ENCODE data around the gene SCFD2.
"Not testable (repeated sequence)": the region's sequence is repeated elsewhere in the genome, so short reads cannot be mapped to it uniquely, and the experiment has no call there.

Gene SCFD2

DNA sequence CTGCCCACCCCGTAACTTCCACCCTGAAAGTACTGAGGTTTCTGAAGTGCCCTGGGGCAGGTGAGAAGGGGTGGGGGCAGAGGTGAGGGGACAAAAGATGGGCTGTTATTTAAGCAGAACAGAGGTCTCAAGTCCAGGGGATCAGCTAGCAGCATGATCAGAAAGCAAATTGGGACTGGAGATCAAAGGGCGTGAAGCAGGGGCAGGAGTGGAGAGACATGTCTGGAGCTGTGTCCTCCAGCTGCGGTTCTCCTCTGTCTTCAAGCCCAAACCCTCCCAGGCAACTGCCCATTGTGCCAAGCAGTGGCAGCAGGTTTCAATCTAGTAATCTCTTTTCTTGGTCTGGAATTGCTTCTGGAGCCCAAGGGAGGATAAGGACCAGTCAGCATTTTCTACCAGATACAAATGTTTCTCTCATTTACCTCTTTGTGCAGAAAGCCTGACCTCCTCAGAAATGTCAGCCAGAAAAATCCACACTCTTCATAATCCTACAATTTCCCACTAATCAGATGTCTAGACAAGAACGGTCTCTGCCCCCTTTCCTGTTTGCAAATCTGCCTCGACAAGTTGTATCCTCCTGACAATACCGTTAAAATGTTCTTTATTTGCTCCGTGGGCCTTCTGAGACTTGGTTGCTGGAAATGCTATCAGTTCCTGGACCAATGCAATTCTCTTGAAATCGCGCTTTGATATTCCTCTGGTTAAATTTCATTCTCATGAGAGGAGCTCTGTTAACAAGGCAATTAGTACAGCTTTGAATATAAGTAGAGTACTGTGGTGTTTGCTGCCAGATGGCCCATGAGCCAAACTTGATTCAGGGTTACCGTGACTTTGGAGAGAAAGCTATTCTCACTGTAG lies 526.9 kb downstream of the SCFD2 start:
- DNase-seq: no peak

DNA sequence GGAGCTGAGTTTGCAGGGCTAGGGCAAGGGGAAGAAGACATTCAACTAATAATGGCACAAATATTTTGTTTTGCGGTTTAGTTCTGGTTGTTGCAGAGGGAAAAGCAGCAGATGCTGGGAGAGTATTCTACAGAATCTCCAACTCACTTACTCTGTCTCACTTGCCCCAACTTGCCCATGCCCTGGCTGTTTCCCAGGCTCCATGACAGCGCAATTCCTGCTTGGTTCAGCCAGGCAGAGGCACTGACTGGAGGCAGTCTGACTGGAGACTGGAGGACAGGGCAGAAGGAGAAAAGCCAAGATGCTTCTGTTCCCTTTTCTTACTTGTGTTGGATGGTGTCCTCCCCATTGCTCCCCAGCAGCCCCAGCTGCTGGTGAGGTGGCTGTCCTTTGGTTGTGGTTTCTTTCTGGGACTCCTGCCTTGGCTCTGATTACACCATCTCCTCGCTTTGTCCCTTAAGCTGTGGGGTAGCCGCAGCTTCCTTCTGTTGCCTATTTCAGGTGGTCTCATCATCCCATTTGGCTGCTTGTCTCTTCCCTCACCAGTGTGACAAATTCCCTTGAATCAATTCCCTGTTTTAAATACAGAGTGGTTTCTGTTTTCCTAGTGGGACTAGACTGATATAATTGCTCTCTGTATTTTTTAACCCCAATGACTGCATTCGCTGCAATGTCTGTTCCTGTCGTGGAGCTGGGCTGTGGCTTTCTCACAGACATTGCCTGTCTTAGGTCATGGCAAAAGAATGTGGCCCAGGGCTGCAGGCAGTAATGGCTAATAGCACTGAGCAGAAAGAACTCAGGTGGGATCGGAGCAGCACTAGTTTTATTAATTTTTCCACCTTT lies 527.9 kb downstream of the SCFD2 start:
- no peak for DNase-seq

GRCh38 chr4:52836678-52837077 lies 529.2 kb downstream of the SCFD2 start:
- no peak for DNase-seq

DNA sequence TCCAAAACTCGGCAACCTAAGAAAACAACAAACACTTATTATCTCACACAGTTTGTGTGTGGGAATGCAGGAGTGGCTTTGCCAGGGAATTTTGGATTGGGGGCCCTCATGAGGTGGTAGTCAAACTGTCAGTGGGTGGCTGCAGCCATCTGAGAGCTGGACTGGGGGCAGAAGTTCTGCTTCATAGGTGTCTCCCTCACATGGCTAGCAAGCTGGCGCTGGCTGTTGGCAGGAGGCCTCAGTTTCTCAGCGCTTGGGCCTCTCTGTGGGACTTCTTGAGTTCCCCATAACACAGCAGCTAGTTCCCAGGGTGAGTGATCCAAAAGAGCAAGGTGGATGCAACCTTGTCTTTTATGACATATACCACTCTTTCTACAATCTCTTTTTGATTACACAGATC lies 529.7 kb downstream of the SCFD2 start:
- no peak for DNase-seq

DNA sequence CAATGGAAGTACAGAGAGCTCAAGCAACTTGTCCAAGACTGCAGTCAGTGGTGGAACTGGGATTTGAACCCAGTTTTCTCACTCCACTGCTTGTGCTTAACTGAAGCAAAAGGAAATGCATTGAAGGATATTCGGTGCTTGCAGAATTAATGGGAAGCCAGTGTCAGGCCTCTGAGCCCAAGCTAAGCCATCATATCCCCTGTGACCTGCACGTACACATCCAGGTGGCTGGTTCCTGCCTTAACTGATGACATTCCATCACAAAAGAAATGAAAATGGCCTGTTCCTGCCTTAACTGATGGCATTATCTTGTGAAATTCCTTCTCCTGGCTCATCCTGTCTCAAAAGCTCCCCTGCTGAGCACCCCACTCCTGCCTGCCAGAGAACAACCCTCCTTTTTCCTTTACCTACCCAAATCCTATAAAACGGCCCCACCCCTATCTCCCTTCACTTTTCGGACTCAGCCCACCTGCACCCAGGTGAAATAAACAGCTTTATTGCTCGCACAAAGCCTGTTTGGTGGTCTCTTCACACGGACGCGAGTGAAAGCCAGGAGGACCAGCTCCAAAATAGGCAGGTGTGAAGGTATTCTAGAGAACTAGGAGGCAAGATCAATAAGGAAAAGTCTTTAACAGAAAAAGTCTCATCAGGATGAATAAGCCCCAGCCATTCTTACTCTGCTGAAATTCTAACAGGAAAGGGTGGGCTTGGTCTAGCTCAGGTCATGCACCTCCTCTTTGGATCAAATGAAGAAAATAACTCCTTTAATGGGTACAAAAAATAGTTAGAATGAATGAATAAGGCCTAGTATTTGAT lies 531.0 kb downstream of the SCFD2 start:
- DNase-seq: not testable (repeated sequence)

DNA sequence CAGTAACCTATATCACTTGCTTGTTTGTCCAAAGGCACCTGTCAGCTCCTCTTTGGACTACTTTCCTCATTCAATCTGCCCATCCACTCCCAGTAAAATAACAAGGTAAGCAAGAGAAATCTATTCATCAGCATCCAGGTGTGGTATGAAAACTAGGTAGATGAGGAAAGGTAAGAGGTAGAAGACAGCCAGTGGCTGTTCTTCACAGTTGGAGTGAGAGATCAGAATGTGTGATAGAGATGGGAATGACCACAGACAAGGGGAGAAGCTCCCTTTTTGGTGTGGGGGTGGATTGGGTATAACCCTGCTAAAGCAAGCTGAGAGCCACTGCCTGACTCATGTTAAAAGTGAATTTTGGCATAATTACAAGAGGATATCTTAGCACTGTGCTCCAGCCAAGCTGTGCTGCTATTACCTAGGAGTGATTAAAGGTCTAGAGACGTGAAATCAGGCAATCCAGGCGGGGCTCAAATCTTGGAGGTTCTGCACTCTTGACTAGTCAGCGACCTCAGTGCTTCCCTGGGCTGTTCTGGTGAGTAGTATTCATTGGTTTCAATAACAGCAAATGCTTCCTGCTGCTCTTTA lies 531.8 kb downstream of the SCFD2 start:
- DNase-seq: no peak

DNA sequence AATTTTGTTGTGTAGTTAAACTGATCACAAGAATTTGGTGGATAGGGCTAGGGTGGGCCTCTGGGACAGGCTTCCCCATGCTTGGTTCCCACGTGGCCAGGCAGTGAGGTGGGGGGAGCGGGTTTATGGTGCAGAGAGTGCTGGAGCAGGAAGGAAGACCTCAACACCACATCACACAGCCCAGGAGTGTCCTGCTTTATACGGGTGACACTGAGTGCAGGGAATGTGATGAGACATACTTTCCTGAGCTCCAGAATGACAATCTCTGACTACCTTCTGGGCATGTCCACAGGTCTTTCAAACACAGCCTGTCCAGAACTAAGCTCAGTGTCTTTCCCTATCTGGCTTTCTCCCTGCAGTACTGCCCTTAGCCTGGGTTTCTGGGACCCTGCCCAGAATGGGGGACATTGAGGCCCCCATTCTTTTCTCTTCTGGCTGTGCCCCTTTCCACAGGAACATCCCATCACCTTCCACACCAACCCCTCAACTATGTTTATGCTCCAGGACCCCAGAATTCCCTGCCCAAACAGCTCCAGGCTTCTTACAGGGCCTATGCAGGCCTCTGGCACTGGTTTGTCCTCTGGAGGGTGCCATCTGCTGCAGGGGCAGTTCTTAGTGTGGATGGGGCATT lies 540.3 kb downstream of the SCFD2 start:
- no peak for DNase-seq

DNA sequence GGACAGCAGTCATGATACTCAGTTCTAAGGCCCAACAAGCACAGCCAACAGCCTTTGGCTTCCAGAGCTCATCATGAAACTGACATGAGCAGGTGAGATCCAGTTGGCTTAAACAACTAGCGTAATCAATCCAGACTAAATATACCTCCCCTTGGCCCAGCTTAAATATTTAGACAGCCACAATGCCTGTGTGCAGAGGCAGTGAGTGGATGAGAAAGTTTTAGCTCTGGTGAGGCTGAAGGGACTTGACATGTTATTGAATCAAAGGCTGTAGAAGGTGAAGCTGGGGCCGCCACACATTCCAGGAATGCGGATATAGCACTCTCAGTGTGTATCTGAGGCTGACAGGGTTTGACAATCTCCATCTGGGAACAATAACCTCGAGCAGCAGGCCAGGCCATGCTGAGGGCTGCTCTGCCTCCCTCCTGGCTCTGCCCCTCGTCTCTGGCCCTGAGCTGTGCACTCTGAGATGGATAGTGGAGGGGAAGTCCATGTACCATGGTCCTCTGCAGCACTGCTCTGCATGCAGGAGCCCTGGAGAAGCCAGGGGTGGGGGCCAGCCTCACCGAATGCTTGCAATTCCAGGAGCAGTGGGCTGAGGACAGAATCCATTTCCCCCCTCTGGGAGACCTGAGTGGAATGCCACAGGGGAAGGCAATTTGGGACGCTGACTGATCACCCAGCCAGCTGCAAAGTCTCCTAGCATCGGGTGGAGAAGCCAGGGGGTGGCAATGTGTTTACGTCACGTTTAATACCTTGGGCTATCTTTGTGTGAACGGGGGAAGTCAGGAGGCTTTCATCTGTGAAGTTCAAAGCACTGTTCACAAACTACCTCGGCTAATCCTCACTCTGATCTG lies 541.0 kb downstream of the SCFD2 start:
- DNase-seq: no peak

DNA sequence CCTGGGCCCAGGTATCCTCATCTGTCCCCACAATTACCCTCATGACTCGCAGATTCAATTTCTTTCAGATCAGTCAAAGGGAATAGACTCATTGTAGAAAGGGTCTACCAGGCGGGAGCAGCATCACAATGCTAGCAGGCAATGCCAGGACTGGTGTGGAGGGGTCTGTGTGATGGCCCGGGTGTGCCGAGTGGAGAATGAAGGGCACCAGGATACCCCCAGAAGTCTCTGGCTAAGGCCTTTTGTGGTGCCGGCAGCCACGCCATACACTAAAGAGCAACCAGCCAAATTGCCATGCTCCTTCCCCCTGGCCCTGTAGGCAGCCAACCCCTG lies 541.6 kb downstream of the SCFD2 start:
- no peak for DNase-seq

GRCh38 chr4:52823702-52824092 lies 542.2 kb downstream of the SCFD2 start:
- no peak for DNase-seq

Data from CD4-positive, alpha-beta T cell treated with Interferon gamma for 1 hour (primary cell).